Measurements from ENCODE around the gene MISP3.

The MISP3 gene

GRCh38 chr19:14059652-14060155, 12.9 kb upstream of the MISP3 start:
- Histone ChIP-seq H3K4me2 (ENCODE audit: low read depth, low read length, poor library complexity, severe bottlenecking) (no peak overlapping the region), H3K27me3 (ENCODE audit: low read length) (0 out of 2 replicates have a peak, but pooled peaks cover 4% of the 10 kb centered on the region), H3K27ac (ENCODE audit: low read depth, low read length) (no peak overlapping the region), H3K36me3 (ENCODE audit: low read length) (no peaks in the 10 kb centered on the region), H4K20me1 (ENCODE audit: low read depth, low read length) (no peaks in the 10 kb centered on the region), H3K79me2 (ENCODE audit: insufficient read depth, low read length) (no peaks in the 10 kb centered on the region), H2AFZ (ENCODE audit: low read depth, low read length, severe bottlenecking) (no peak overlapping the region), H3K9ac (ENCODE audit: low read length) (no peak overlapping the region), H3K9me2 (replicated peaks; ENCODE audit: insufficient read depth, low read length) (no peaks in the 10 kb centered on the region), H3F3A (ENCODE audit: insufficient read depth) (no peaks in the 10 kb centered on the region), H3K4me3 (ENCODE audit: insufficient read depth, low read length, poor library complexity, severe bottlenecking) (no peak overlapping the region), H3K9me3 (ENCODE audit: insufficient read depth, low read length) (no peaks in the 10 kb centered on the region)
- TF ChIP-seq EZH2phosphoT487 (conservative IDR thresholded peaks at IDR 0.05; ENCODE audit: low read length), result no peak
- no peak for TF ChIP-seq CTCF (IDR thresholded peaks at IDR 0.05; ENCODE audit: insufficient read depth, low read length, poor library complexity, severe bottlenecking)

GRCh38 chr19:14061081-14061749, 11.4 kb upstream of the MISP3 start:
- Histone ChIP-seq H3K79me2 (ENCODE audit: insufficient read depth, low read length) (no peaks in the 10 kb centered on the region), H3K4me2 (ENCODE audit: low read depth, low read length, poor library complexity, severe bottlenecking) (no peak overlapping the region), H3K9me3 (ENCODE audit: insufficient read depth, low read length) (no peaks in the 10 kb centered on the region), H3K36me3 (ENCODE audit: low read length) (no peaks in the 10 kb centered on the region), H3K9me2 (replicated peaks; ENCODE audit: insufficient read depth, low read length) (no peaks in the 10 kb centered on the region), H3F3A (ENCODE audit: insufficient read depth) (no peaks in the 10 kb centered on the region), H3K9ac (ENCODE audit: low read length) (no peak overlapping the region), H3K4me3 (ENCODE audit: insufficient read depth, low read length, poor library complexity, severe bottlenecking) (no peak overlapping the region), H4K20me1 (ENCODE audit: low read depth, low read length) (no peaks in the 10 kb centered on the region), H2AFZ (ENCODE audit: low read depth, low read length, severe bottlenecking) (no peak overlapping the region), H3K27me3 (ENCODE audit: low read length) (0 out of 2 replicates have a peak, but pooled peaks cover 4% of the 10 kb centered on the region), H3K27ac (ENCODE audit: low read depth, low read length) (no peak overlapping the region)
- TF ChIP-seq CTCF (IDR thresholded peaks at IDR 0.05; ENCODE audit: insufficient read depth, low read length, poor library complexity, severe bottlenecking), result no peak
- no peak for TF ChIP-seq EZH2phosphoT487 (conservative IDR thresholded peaks at IDR 0.05; ENCODE audit: low read length)

GRCh38 chr19:14061751-14062557, 10.6 kb upstream of the MISP3 start, which contains the start of gene PALM3:
Gene PALM3 (minus strand): TSS chr19:14062076. CDS start chr19:14061980, 96 bp downstream.
- no peak within 1 kb of the TSS for H3K4me2 ChIP-seq (ENCODE audit: low read depth, low read length, poor library complexity, severe bottlenecking)

More at GRCh38 chr19:14061751-14062557, 10.6 kb upstream of the MISP3 start, which contains the start of gene PALM3:
- H3F3A ChIP-seq (ENCODE audit: insufficient read depth), result no peaks in the 10 kb centered on the region
- H3K9ac ChIP-seq (ENCODE audit: low read length), result no peak within 1 kb of the TSS
- H4K20me1 ChIP-seq (ENCODE audit: low read depth, low read length), result no peaks in the 10 kb centered on the region
- 0 out of 2 replicates have a peak, but pooled peaks cover 4% of the 10 kb centered on the region for H3K27me3 ChIP-seq (ENCODE audit: low read length)
- no peaks in the 10 kb centered on the region for H3K36me3 ChIP-seq (ENCODE audit: low read length)
- TF ChIP-seq CTCF (IDR thresholded peaks at IDR 0.05; ENCODE audit: insufficient read depth, low read length, poor library complexity, severe bottlenecking) (no peak), EZH2phosphoT487 (conservative IDR thresholded peaks at IDR 0.05; ENCODE audit: low read length) (no peak)
- H2AFZ ChIP-seq (ENCODE audit: low read depth, low read length, severe bottlenecking), result no peak within 1 kb of the TSS
- H3K9me3 ChIP-seq (ENCODE audit: insufficient read depth, low read length), result no peaks in the 10 kb centered on the region
- H3K4me3 ChIP-seq (ENCODE audit: insufficient read depth, low read length, poor library complexity, severe bottlenecking), result no peak within 1 kb of the TSS
- H3K9me2 ChIP-seq (replicated peaks; ENCODE audit: insufficient read depth, low read length), result no peaks in the 10 kb centered on the region
- no peak within 1 kb of the TSS for H3K27ac ChIP-seq (ENCODE audit: low read depth, low read length)
- no peaks in the 10 kb centered on the region for H3K79me2 ChIP-seq (ENCODE audit: insufficient read depth, low read length)
